Rectal smooth muscle tissue (tissue), 1 donor: ENCODE results near the gene SLIT3.
"Not testable (repeated sequence)": the region's sequence is repeated elsewhere in the genome, so short reads cannot be mapped to it uniquely, and the experiment has no call there.

Experiments
- H3K27ac ChIP-seq: one replicate; pipeline ENCODE4 v1.7.0; 2013; ENCODE audit warnings: low read depth, low read length, inconsistent platforms
- H3K27me3 ChIP-seq: one replicate; pipeline ENCODE4 v1.7.0; 2013; ENCODE audit warnings: low read length; ENCODE audit not compliant: control insufficient read depth, insufficient read depth
- H3K36me3 ChIP-seq: one replicate; pipeline ENCODE4 v1.7.0; 2013; ENCODE audit warnings: low read length; ENCODE audit not compliant: control insufficient read depth, insufficient read depth
- H3K4me1 ChIP-seq: one replicate; pipeline ENCODE4 v1.7.0; 2013; ENCODE audit warnings: low read length; ENCODE audit not compliant: control insufficient read depth, insufficient read depth
- H3K4me3 ChIP-seq: one replicate; pipeline ENCODE4 v1.7.0; 2013; ENCODE audit warnings: low read length
- H3K9ac ChIP-seq: one replicate; pipeline ENCODE4 v1.7.0; 2013; ENCODE audit warnings: low read length

Gene SLIT3

DNA sequence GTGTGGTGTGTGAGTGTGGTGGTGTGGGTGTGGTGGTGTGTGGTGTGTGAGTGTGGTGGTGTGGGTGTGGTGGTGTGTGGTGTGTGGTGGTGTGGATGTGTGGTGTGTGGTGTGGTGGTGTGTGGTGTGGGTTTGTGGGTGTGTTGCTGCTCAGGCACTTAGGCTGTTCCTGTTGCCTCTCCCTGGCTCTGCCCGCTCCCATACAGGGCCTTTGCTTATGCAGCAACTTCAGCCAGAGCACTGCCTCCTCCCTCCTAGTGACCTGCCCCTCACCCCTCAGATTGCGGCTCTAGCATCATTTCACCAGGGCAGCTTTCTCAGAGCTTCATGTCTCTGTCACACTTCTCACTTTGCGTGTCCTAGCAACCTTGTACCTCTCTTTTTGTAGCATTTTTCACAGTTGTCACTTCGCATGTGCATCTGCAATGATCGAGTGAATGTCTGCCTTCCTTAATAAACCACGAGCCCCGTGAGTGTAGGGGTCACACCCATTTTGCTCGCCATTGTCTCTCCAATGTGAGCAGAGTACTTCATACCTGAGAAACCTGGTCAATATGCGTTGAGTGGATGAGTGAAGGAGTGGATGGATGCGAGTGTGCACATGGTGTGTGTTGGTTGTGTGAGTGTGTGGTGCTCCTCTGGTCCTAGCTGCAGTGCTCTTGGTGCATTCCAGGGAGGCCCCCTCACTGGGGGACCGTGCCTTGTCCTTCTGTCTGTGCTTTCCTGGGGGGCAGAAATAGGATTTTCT lies 553.9 kb downstream of the SLIT3 start:
- no peaks in the 10 kb centered on the region for H3K4me1 ChIP-seq
- H3K9ac ChIP-seq = no peak overlapping the region
- no peaks in the 10 kb centered on the region for H3K27me3 ChIP-seq
- no peak overlapping the region for H3K4me3 ChIP-seq
- H3K27ac ChIP-seq = no peak overlapping the region
- H3K36me3 ChIP-seq = no peaks in the 10 kb centered on the region

DNA sequence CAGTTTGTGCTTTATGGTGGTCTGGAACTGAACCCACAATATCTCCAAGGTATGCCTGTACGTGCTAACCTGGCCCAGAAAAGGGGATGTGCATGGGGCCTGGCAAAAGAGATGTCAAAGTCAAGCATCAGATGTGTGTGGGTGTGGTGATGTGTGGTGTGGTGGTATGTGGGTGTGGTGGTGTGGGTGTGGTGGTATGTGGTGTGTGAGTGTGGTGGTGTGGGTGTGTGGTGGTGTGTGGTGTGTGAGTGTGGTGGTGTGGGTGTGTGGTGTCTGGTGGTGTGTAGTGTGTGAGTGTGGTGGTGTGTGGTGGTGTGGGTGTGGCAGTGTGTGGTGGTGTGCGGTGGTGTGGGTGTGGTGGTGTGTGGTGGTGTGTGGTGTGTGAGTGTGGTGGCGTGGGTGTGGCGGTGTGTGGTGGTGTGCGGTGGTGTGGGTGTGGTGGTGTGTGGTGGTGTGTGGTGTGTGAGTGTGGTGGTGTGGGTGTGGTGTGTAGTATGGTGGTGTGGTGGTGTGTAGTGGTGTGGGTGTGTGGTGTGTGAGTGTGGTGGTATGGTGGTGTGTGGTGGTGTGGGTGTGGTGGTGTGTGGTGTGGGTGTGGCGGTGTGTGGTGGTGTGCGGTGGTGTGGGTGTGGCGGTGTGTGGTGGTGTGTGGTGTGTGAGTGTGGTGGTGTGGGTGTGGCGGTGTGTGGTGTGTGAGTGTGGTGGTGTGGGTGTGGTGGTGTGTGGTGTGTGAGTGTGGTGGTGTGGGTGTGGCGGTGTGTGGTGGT lies 554.6 kb downstream of the SLIT3 start:
- H3K4me3 ChIP-seq, H3K36me3 ChIP-seq, H3K27ac ChIP-seq, H3K4me1 ChIP-seq, H3K27me3 ChIP-seq, H3K9ac ChIP-seq: not testable (repeated sequence)

DNA sequence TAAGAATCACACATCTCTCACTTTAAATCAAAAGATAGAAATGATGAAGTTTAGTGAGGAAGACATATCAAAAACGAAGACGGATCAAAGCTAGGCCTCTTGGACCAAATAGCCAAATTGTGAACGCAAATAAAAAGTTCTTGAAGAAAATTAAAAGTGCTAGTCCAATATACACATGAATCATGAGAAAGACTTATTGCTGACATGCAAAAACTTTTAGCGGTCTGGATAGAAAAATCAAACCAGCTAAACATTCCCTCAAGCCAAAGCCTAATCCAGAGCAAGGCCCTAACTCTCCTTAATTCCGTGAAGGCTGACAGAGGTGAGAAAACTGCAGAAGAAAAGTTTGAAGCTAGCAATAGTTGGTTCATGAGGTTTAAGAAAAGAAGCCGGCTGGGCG lies 557.3 kb downstream of the SLIT3 start:
- H3K9ac ChIP-seq = no peak overlapping the region
- no peaks in the 10 kb centered on the region for H3K36me3 ChIP-seq
- no peak overlapping the region for H3K27ac ChIP-seq
- H3K27me3 ChIP-seq = no peaks in the 10 kb centered on the region
- H3K4me3 ChIP-seq = no peak overlapping the region
- no peaks in the 10 kb centered on the region for H3K4me1 ChIP-seq

DNA sequence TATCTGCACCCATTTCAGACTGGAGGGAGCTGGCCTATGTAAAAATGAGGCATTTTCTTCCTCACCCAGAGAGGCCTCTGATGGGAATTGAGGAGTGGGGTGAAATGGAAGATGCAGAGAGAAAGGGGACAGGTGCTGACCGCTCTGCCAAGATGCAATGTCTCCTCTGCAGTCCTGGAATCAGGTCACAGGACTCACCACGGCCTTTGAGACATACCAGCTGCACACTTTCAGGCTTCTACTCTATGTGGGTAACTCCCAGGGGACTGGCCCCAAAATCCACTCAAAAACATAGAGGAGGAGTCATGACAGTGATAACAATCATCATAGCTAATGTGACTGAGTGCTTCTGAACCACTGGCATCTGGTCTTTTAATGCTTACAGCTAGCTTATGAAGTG lies 558.6 kb downstream of the SLIT3 start:
- not testable (repeated sequence) for H3K27ac ChIP-seq, H3K4me1 ChIP-seq, H3K4me3 ChIP-seq, H3K27me3 ChIP-seq, H3K9ac ChIP-seq, H3K36me3 ChIP-seq

DNA sequence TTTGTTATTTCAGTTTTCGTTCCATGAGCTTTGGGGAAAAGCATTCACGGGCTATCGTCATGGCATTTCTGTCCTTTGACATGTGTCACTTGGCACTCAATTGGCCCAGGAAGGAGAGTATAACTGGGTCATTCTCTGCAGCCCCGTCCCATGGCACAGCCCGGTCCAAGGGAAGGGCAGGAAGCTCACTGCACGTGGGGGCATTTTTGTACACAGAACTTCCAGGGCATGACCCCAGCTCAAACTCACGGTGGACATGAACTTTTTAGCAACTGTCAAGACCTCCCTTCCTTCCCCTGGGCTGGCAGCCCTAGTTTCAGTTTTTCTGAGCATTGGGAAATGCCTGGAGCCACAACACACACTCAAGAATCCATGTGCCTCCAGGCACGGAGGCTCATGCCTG lies 560.1 kb downstream of the SLIT3 start:
- Histone ChIP-seq H3K4me1 (no peaks in the 10 kb centered on the region), H3K36me3 (no peaks in the 10 kb centered on the region), H3K9ac (no peak overlapping the region), H3K4me3 (no peak overlapping the region), H3K27ac (no peak overlapping the region), H3K27me3 (no peaks in the 10 kb centered on the region)

DNA sequence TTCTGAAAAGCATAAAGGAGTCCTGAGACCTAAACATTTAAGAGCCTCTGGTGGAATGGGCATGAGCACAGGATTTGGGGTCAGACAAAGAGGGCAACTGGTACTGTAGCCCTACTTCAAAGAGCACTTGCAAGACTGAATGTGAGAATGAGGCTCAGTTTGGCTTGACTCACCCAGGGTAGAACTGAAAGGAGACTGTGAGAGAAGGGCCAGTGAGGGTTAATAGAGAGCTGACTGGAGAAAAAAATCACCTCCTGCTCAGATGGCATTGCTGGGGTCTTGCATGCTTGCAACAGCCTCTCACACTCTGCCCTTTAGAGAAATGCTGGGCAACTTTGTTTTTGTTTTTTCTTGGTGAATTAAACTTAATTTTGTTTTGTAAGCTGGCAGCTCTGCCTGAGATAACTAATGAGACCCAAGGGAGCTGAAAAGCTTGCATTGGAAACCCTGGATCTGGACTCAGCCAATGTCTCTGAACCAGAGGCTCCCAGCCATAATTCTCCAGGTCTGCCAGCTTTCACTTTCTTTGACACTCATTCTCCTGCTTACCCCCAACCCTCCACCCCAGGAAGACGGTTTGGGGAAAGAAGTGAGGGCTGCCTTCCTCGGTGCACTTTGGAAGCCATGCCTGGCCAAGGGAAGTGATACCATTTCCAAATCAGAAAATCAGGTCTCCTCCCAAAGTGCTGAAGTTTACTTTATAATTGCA lies 560.7 kb downstream of the SLIT3 start:
- Histone ChIP-seq H3K27me3 (no peaks in the 10 kb centered on the region), H3K4me3 (no peak overlapping the region), H3K27ac (no peak overlapping the region), H3K9ac (no peak overlapping the region), H3K36me3 (no peaks in the 10 kb centered on the region), H3K4me1 (no peaks in the 10 kb centered on the region)

DNA sequence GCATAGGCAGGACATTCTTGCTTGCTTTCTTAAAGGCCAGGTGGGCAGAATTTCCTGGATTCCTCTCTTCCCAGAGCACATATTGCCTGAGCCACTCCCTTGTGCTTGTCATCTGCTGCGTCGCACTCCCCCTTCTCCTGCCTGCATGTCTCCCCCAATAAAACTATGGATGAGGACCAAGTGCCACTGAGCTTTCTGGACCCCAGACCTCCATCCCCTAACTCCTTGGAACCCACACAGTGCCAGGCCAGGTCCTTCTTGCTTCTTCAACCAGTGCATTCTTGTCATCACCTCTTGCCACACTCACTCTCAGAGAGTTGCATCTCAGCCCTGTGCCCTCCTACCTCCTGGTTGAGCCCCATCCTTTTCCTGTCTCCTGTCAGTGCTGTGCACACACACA lies 563.9 kb downstream of the SLIT3 start:
- Histone ChIP-seq H3K27ac (no peak overlapping the region), H3K9ac (no peak overlapping the region), H3K27me3 (no peaks in the 10 kb centered on the region), H3K4me3 (no peak overlapping the region), H3K36me3 (no peaks in the 10 kb centered on the region), H3K4me1 (no peaks in the 10 kb centered on the region)

DNA sequence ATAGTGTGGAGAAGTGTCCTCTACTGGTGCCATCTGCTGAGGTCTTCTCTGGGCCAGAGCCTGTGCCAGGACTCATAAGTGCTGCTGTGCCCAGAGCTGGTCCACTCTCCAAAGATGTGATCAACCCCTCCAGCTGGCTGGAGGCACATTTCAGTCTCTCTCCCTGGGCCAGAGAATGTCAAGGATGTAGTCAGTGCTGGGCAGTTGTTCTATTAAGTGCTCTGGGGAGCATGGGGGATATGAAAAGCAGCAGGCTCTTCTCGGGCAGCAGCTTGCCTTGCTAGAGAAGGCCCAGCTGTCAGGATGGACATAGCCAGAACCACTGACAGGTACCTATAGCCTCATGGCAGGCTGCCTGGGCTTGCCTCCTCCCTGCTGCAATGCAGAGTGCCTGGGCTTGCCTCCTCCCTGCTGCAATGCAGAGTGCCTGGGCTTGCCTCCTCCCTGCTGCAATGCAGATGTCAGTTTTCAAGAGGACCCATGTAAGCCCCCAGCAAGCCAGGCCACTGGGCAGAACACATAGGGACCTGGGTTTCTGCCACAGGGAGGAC lies 564.6 kb downstream of the SLIT3 start:
- Histone ChIP-seq H3K36me3 (no peaks in the 10 kb centered on the region), H3K9ac (no peak overlapping the region), H3K27ac (no peak overlapping the region), H3K4me3 (no peak overlapping the region), H3K27me3 (no peaks in the 10 kb centered on the region), H3K4me1 (no peaks in the 10 kb centered on the region)

DNA sequence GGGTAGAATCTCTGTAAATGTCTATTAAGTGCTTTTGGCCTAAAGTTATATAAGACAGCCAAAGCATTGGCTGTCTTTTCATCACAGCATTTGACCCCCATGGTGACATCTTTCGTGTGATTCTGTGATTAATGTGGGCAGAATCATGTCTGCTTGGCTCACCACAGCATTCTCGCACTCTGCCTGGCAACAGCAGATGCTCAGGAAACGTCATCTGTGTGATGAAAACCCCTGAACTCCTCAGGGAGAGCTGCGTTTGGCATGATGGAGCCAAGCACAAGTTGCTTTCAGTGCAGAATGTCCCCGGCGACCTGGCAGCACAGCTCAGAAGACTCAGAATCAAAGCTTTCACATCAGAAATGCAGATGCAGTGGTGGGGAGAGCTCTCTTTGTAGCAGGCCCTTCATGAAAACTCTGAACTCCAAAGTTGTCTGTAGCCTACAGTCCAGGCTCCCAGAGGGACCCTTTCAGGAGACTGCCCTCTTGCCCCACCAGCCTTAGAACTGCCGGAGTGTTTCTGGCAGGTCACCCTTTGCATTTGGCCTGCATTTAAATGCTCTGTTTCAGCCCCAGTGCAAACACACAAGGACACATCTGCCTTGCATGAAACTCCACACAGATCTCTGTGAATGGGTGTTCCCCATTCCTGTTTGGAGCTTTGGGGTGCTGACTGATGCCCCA lies 566.2 kb downstream of the SLIT3 start:
- no peak overlapping the region for H3K27ac ChIP-seq
- H3K9ac ChIP-seq = no peak overlapping the region
- H3K4me3 ChIP-seq = no peak overlapping the region
- no peaks in the 10 kb centered on the region for H3K27me3 ChIP-seq
- no peaks in the 10 kb centered on the region for H3K4me1 ChIP-seq
- H3K36me3 ChIP-seq = no peaks in the 10 kb centered on the region

DNA sequence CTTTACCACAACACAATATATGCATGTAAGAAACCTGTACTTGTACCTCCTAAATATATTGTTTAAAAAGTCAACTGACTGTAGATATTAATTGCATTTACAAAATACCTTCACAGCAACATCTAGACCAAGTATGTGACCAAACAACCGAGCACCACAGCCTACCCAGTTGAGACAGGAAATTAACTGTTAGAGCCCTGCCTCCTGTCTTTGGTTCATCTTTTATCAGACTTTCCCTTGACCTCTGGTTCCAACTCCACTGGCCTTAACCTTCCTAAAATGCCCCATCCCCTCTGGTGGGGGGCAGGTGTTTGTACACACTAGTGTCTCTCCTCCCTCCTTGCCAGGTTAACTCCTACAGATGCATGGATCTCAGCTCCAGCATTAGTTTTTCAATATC lies 566.8 kb downstream of the SLIT3 start:
- Histone ChIP-seq H3K4me3 (no peak overlapping the region), H3K9ac (no peak overlapping the region), H3K27ac (no peak overlapping the region), H3K36me3 (no peaks in the 10 kb centered on the region), H3K27me3 (no peaks in the 10 kb centered on the region), H3K4me1 (no peaks in the 10 kb centered on the region)

DNA sequence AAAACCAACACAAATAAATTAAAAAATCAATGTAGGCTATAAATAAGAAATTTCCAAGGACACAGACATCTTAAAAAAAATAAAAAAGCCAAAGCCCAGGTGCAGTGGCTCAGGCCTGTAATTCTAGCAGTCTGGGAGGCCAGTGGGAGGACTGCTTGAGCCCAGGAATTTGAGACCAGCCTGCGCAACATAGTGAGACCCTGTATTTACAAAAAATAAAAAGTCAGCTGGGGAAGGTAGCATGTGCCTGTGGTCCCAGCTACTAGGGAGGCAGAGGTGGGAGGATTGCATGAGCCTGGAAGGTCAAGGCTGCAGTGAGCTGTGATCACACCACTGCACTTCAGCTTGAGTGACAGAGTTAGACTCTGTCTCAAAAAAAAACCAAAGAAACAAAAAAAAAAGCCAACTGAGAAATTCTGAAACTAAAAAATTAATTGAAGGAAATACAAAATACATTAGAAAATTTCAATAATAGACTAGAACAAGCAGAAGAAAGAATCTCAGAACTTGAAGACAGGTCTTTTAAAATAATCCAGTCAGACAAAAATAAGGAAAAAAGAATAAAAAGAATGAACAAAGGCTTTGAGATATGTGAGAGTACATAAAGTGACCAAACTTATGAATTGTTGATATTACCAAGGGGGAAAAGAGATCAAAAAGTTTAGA lies 572.3 kb downstream of the SLIT3 start:
- no peak overlapping the region for H3K27ac ChIP-seq
- H3K36me3 ChIP-seq = no peaks in the 10 kb centered on the region

DNA sequence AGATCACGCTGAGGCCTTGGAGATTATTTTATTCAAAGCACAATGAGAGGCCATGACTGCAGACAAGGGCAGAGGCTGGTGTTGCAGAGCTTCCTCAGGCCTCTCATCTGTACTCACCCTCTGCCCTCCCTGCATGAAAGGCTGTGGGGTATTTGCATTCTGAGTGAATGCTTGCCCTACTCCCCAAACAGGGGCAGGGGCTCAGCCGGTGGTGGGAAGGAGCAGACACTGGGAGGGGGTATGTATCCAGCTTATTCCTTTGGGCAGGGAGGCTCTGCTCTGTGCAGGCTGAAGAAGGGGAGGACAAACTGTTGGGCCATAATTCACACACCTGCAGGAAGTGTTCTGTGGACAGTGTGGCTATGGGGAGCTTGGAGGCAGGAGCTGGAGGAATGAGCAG lies 573.4 kb downstream of the SLIT3 start:
- H3K27ac ChIP-seq = no peak overlapping the region
- H3K9ac ChIP-seq = no peak overlapping the region
- no peak overlapping the region for H3K4me3 ChIP-seq
- H3K4me1 ChIP-seq = no peaks in the 10 kb centered on the region
- no peaks in the 10 kb centered on the region for H3K36me3 ChIP-seq
- no peaks in the 10 kb centered on the region for H3K27me3 ChIP-seq

More for the DNA sequence above, 572.3 kb downstream of the SLIT3 start:
- Histone ChIP-seq H3K4me1 (no peaks in the 10 kb centered on the region), H3K4me3 (no peak overlapping the region), H3K9ac (no peak overlapping the region), H3K27me3 (no peaks in the 10 kb centered on the region)
